AG04449 (cell line): ENCODE measurements around the gene LDLRAD4.

Experiments used
- CTCF ChIA-PET: fragments of 350-600 bp; formaldehyde crosslinking; extraction: SDS; loops from one replicate; lab custom pipeline; 2021; ENCODE audit warnings: antibody characterized with exemption; lab: Yijun Ruan, JAX
- POLR2A ChIA-PET: fragments of 400-600, 350-600 bp; formaldehyde crosslinking; extraction: SDS; loops from one replicate; lab custom pipeline; 2020; ENCODE audit warnings: antibody characterized with exemption, inconsistent platforms; lab: Yijun Ruan, JAX
- DNase-seq: peaks from one replicate; pipeline ENCODE4 v3.0.0-alpha.2; 2010; ENCODE audit warnings: low read depth, low spot score
- H3K4me3 ChIP-seq: 2 replicates; pipeline ENCODE4 v1.5.1; 2011; ENCODE audit warnings: low read depth, mild to moderate bottlenecking, control low read depth, low read length
- TF ChIP-seq, protein P1 (sequence below): IDR thresholded peaks from one replicate; pipeline ENCODE4 v1.5.1; 2011; ENCODE audit warnings: mild to moderate bottlenecking, moderate library complexity, low read length, control low read depth, inconsistent platforms; ENCODE audit not compliant: insufficient read depth; ENCODE audit errors: missing control alignments

LDLRAD4 gene

DNA sequence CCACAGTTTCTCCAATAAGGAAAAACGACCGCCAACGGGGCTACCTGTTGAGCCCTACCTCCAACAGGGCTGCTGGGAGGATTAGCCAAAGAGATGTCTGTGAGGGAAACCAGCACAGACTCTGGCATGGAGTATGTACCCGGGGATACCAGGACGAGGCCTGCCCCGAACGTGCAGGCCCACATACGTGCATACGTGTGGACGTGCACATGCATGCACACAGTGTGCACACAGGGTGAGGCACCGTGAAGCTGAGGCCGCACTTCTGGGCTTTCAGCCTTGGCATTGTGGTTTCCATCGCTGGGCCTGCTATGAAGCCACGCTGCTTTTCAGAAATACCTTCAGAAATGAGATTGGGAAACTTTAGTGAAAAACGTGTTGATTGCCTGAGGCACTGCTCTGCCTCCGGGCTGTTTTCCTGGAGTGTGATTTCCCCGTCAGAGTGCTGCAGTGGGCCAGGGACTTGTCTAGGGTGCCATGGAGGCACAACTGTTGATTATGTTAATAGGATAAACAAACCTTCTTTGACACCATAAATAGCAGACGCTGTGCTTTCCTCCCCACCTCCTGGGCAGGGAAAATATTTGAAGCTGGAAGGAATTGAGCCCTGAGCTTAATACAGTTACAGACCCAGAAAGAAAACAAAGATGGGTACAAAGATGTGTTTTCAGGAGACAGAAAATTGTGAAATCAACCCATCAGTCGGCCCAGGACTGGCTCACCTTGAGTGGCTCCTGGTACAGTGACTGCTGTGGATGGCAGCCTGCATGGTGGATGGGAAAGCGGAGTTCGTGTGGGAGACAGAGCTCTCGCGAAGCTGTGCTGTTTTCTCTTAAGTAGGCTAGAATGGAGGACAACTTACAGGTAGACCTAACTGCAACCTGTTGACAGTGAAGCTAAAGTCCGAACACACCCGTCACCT lies 325.5 kb downstream of the LDLRAD4 start:
- no peak for DNase-seq
- TF ChIP-seq, protein P1, sequence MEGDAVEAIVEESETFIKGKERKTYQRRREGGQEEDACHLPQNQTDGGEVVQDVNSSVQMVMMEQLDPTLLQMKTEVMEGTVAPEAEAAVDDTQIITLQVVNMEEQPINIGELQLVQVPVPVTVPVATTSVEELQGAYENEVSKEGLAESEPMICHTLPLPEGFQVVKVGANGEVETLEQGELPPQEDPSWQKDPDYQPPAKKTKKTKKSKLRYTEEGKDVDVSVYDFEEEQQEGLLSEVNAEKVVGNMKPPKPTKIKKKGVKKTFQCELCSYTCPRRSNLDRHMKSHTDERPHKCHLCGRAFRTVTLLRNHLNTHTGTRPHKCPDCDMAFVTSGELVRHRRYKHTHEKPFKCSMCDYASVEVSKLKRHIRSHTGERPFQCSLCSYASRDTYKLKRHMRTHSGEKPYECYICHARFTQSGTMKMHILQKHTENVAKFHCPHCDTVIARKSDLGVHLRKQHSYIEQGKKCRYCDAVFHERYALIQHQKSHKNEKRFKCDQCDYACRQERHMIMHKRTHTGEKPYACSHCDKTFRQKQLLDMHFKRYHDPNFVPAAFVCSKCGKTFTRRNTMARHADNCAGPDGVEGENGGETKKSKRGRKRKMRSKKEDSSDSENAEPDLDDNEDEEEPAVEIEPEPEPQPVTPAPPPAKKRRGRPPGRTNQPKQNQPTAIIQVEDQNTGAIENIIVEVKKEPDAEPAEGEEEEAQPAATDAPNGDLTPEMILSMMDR = no peak
- CTCF ChIA-PET = no interaction called here
- H3K4me3 ChIP-seq = no peak overlapping the region
- POLR2A ChIA-PET = no interaction called here

DNA sequence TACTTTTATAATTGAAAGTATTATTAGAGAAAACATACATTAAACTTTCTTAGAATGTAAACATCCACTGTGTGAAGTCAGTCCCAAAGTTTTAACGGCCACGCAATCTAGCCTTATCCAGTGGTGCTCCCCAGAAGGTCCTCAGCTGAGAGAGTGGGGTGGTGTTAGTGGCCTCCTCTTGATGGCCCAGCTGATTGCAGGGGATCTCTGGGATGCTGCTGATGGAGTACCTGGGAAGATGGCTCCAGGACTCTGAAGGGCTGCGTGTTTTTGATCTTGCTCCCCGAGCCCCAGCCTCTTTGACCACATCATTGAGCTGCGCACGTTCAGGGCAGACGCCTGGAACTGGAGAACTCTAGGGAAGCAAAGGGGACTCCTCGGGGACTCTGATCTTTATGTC lies 326.4 kb downstream of the LDLRAD4 start:
- H3K4me3 ChIP-seq = no peak overlapping the region
- DNase-seq = no peak
- TF ChIP-seq, protein P1 = no peak
- ChIA-PET POLR2A (no interaction called here), CTCF (interaction anchor here (2.1 kb wide), 1 partner anchor 13 kb away, joined by 7 read pairs; no protein-coding TSS in a partner anchor)

DNA sequence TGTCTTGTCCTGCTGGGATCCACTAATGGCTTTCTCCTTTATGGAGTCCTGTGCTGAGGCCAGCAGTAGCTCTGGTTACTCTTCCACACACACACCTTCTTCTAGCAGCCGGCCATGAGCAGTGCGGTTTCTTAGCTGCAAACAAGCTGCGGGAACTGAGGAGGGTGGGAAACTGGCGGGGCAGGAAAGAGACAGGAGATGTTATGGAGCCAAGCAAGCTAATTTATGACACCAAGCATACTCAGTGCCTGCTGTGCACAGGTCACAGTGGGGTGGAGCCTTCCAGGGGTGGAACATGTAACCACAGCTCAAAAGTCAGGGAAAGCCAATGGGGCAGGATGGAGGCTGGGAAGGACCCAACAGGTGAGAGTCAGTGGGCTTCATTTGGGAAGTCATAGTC lies 327.0 kb downstream of the LDLRAD4 start:
- ChIA-PET POLR2A (no interaction called here), CTCF (interaction anchor here (1.2 to 2.1 kb wide), 2 partner anchors 12 to 15 kb away, joined by 3 to 7 read pairs; no protein-coding TSS in a partner anchor)
- H3K4me3 ChIP-seq = no peak overlapping the region
- TF ChIP-seq, protein P1 = no peak
- DNase-seq = no peak

DNA sequence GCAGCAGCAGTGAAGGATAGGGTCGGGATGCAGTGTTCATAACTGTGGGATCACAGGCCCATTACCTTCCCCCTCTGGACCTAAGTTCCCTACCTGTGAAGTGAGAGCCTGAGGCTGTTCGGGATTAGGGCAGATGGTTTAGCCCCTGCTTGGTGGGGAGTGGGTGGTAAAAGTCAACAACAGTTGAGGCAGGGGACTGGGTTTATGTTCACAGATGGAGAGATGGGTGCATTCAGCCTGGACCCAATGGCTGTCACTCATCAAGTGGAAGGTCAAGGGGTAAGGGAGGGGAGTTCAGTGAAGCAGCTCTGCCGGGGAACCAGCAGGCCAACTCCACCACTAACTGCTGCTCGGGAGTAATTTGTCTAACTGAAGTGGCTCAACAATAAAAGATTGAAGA lies 327.4 kb downstream of the LDLRAD4 start:
- ChIA-PET CTCF (interaction anchor here (1.2 to 2.1 kb wide), 2 partner anchors 12 to 15 kb away, joined by 3 to 7 read pairs; no protein-coding TSS in a partner anchor), POLR2A (no interaction called here)
- no peak overlapping the region for H3K4me3 ChIP-seq
- TF ChIP-seq, protein P1 = no peak
- DNase-seq = no peak

DNA sequence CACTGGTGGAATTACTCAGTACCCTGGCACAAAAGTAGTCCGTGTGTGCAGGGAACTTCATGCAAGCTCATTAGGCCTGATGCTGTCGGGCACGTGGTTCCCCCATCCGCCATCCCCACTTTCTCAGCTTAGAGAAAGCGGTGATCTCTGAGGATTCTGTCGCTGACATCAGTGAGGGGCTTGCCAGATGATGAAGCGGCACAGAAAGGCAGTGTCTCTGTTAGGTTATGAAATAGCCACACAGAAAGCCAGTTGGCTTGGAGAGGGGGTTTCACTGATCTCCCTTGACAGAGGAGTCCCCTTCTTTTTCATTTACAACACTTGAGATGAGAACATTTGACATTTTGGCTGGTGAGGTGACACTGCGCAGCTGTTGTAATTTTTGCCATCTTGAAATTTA lies 328.1 kb downstream of the LDLRAD4 start:
- H3K4me3 ChIP-seq = no peak overlapping the region
- ChIA-PET CTCF (interaction anchor here (0.9 to 2.1 kb wide), 3 partner anchors 9 to 16 kb away, joined by 3 to 7 read pairs (median 4); no protein-coding TSS in a partner anchor), POLR2A (no interaction called here)
- TF ChIP-seq, protein P1 = no peak
- DNase-seq = no peak

DNA sequence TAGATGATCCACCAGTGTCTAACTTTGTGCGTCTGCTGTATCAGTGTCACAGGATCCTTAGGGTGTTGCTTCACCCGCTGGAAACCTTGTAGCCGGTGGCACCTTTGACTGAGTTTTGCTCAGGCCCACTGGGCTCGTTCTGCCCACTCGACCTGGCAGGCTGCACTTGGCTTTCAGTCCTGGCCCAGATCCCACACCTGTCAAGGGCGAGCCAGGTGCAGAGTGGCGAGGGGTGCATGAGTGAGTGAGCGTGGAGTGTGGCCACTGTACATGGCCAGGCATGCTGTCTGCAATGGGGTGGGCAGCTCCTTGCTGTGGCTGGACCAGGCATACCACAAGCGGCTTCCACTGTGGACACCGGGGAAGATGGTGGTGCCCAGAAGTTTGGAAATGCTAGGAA lies 328.8 kb downstream of the LDLRAD4 start:
- H3K4me3 ChIP-seq = no peak overlapping the region
- TF ChIP-seq, protein P1 = no peak
- no peak for DNase-seq
- CTCF ChIA-PET = interaction anchor here (0.9 kb wide), 1 partner anchor 9 kb away, joined by 4 read pairs; no protein-coding TSS in a partner anchor
- POLR2A ChIA-PET = no interaction called here
